ENCODE measurements around the gene ACOT4. TPM values are rescaled to one million over a fixed set of nuclear protein-coding genes. Genes with fewer than 3 reads are reported as not detected.

The ACOT4 gene
- total and polyA plus RNA-seq, 4 donors, result 2.5 to 12.9 (median 10.8) TPM

DNA sequence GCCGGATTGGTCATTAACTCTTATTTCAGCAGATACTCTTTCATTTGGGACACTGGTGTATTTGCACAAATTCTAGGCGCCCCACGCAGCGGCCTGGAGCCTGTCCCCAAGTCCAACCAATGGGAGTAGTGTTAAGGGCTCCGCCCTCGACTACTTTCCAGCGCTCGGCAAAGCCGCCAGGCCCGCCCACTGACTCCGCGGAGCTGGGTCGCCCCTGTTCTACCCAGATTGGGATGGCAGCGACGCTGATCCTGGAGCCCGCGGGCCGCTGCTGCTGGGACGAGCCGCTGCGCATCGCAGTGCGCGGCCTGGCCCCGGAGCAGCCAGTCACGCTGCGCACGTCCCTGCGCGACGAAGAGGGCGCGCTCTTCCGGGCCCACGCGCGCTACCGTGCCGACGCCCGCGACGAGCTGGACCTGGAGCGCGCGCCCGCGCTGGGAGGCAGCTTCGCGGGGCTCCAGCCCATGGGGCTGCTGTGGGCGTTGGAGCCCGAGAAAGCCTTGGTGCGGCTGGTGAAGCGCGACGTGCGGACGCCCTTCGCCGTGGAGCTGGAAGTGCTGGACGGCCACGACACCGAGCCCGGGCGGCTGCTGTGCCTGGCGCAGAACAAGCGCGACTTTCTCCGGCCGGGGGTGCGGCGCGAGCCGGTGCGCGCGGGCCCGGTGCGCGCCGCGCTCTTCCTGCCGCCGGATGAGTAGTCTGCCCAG is 20.8 kb downstream of the ACOT4 start, which contains the start of gene ACOT6 (continued):
- TF ChIP-seq, protein P1, sequence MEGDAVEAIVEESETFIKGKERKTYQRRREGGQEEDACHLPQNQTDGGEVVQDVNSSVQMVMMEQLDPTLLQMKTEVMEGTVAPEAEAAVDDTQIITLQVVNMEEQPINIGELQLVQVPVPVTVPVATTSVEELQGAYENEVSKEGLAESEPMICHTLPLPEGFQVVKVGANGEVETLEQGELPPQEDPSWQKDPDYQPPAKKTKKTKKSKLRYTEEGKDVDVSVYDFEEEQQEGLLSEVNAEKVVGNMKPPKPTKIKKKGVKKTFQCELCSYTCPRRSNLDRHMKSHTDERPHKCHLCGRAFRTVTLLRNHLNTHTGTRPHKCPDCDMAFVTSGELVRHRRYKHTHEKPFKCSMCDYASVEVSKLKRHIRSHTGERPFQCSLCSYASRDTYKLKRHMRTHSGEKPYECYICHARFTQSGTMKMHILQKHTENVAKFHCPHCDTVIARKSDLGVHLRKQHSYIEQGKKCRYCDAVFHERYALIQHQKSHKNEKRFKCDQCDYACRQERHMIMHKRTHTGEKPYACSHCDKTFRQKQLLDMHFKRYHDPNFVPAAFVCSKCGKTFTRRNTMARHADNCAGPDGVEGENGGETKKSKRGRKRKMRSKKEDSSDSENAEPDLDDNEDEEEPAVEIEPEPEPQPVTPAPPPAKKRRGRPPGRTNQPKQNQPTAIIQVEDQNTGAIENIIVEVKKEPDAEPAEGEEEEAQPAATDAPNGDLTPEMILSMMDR (IDR thresholded peaks at IDR 0.05; ENCODE audit: low read depth, low read length, missing input control), result no peak

DNA sequence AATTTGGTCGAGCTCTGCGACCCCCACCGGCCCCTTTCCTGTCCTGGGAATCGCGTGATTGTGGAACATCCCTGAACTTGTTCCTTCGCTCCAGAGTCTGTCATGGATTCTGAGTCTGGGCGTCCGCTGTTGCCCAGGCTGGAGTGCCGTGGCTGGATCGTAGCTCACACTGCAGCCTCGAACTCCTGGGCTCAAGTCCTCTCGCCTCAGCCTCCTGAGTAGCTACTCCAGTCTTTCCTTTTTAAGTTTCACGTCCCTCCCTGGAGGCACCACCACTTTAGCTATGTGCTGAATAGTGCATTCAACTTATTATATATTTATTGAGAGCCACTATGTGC is 21.3 kb downstream of the ACOT4 start:
- DNase-seq (ENCODE audit: low spot score), result no peak
- Histone ChIP-seq H3K4me3 (ENCODE audit: low read depth in 1 of 3, low read length in 3 of 3) (peak overlapping the region; percentile 65 to 85 (median 76)), H3K9ac (ENCODE audit: low read depth in 1 of 2, low read length in 2 of 2) (peak overlapping the region; percentile 8 to 90), H3K4me1 (ENCODE audit: control insufficient read depth in 4 of 4, insufficient read depth in 4 of 4, low read length in 3 of 4) (peaks cover 0 to 18% (median 10%) of the 10 kb centered on the region in 4 donors), H3K27ac (ENCODE audit: low read depth in 1 of 2, low read length in 2 of 2) (peak overlapping the region; percentile 91 to 96), H3K9me3 (ENCODE audit: control insufficient read depth in 4 of 4, low read length in 3 of 4) (no peaks in the 10 kb centered on the region), H3K36me3 (ENCODE audit: control insufficient read depth in 4 of 4, insufficient read depth in 3 of 4, low read depth in 1 of 4, low read length in 3 of 4) (peaks cover 0 to 2% (median 0%) of the 10 kb centered on the region in 4 donors), H3K27me3 (ENCODE audit: control insufficient read depth in 4 of 4, insufficient read depth in 4 of 4, low read length in 3 of 4) (no peaks in the 10 kb centered on the region)
- 3% methylated on average over 13 of the region's 13 CpGs for WGBS
- TF ChIP-seq HNF4G (IDR thresholded peaks at IDR 0.05), result no peak
- no peak for TF ChIP-seq HNF4A (conservative IDR thresholded peaks at IDR 0.05)
- TF ChIP-seq JUND (IDR thresholded peaks at IDR 0.05), result no peak
- TF ChIP-seq, protein P1 (IDR thresholded peaks at IDR 0.05; ENCODE audit: low read depth, low read length, missing input control), result no peak

DNA sequence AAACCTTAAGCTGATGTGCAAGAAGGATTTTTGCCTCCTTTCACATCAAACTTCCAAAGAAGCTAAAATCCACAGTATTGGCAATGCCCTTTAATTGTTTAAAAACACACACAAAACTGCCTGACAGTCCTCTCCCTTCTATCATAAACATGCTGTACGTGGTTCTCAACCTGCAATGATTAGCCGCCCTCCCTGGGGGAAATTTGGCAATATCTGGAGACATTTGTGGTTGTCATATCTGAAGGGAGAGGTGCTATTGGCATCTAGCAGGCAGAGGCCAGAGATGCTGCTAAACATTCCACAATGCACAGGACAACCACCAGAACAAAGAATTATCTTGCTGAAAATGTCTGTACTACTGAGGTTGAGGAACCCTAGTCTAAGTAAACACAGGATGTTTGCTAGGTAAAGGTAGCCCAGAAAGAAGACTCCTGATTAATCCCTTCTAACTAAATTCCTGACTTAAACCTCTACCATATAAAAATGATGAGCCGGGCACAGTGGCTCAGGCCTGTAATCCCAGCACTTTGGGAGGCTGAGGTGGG is 21.8 kb downstream of the ACOT4 start:
- H3K27ac ChIP-seq (ENCODE audit: low read depth in 1 of 2, low read length in 2 of 2), result peak overlapping the region; percentile 91 to 96
- H3K9ac ChIP-seq (ENCODE audit: low read depth in 1 of 2, low read length in 2 of 2), result peak overlapping the region in 1 of 2 donors; percentile 90
- DNase-seq (ENCODE audit: low spot score), result no peak
- peaks cover 0 to 18% (median 10%) of the 10 kb centered on the region in 4 donors for H3K4me1 ChIP-seq (ENCODE audit: control insufficient read depth in 4 of 4, insufficient read depth in 4 of 4, low read length in 3 of 4)
- H3K4me3 ChIP-seq (ENCODE audit: low read depth in 1 of 3, low read length in 3 of 3), result peak overlapping the region in 2 of 3 donors; percentile 65 to 76
- H3K9me3 ChIP-seq (ENCODE audit: control insufficient read depth in 4 of 4, low read length in 3 of 4), result no peaks in the 10 kb centered on the region
- no peak for TF ChIP-seq HNF4G (IDR thresholded peaks at IDR 0.05)
- TF ChIP-seq FOXA2 (IDR thresholded peaks at IDR 0.05), result no peak
- TF ChIP-seq, protein P1 (IDR thresholded peaks at IDR 0.05; ENCODE audit: low read depth, low read length, missing input control), result no peak
- no peak for TF ChIP-seq EGR1 (IDR thresholded peaks at IDR 0.05; ENCODE audit: low read depth in 2 of 2)
- TF ChIP-seq, protein P2, sequence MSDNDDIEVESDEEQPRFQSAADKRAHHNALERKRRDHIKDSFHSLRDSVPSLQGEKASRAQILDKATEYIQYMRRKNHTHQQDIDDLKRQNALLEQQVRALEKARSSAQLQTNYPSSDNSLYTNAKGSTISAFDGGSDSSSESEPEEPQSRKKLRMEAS (IDR thresholded peaks at IDR 0.05), result no peak
- TF ChIP-seq JUND (IDR thresholded peaks at IDR 0.05), result no peak
- no peak for TF ChIP-seq RAD21 (IDR thresholded peaks at IDR 0.05)
- TF ChIP-seq, protein P3, sequence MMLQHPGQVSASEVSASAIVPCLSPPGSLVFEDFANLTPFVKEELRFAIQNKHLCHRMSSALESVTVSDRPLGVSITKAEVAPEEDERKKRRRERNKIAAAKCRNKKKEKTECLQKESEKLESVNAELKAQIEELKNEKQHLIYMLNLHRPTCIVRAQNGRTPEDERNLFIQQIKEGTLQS (IDR thresholded peaks at IDR 0.05), result no peak
- no peak for TF ChIP-seq RXRA (IDR thresholded peaks at IDR 0.05)
- TF ChIP-seq SP1 (IDR thresholded peaks at IDR 0.05), result no peak
- TF ChIP-seq TAF1 (conservative IDR thresholded peaks at IDR 0.05), result no peak
- TF ChIP-seq GABPA (IDR thresholded peaks at IDR 0.05 in 1 of 2, conservative IDR thresholded peaks at IDR 0.05 in 1 of 2), result no peak
- TF ChIP-seq YY1 (IDR thresholded peaks at IDR 0.05), result no peak
- no peak for TF ChIP-seq FOXA1 (IDR thresholded peaks at IDR 0.05)
- no peak for TF ChIP-seq HNF4A (conservative IDR thresholded peaks at IDR 0.05)
- no peak for TF ChIP-seq NR2F2 (IDR thresholded peaks at IDR 0.05)
- 59% methylated on average over 3 of the region's 3 CpGs for WGBS
- no peaks in the 10 kb centered on the region for H3K27me3 ChIP-seq (ENCODE audit: control insufficient read depth in 4 of 4, insufficient read depth in 4 of 4, low read length in 3 of 4)
- peaks cover 0 to 2% (median 0%) of the 10 kb centered on the region in 4 donors for H3K36me3 ChIP-seq (ENCODE audit: control insufficient read depth in 4 of 4, insufficient read depth in 3 of 4, low read depth in 1 of 4, low read length in 3 of 4)

All from liver (tissue), 9 donors.